Suprapubic skin (tissue), 4 donors: ENCODE data around the gene CDC25A. TPM values are rescaled to one million over a fixed set of nuclear protein-coding genes. Genes with fewer than 3 reads are reported as not detected.

Experiments
- DNase-seq, 2 donors: peaks; one replicate each; pipeline ENCODE4 v3.0.0-alpha.2; 2019; ENCODE audit warnings: low spot score in 2 of 2
- H3K27ac ChIP-seq: fragments of 200-600 bp; sonication (generic); one replicate; pipeline ENCODE4 v1.5.1; 2019
- H3K27me3 ChIP-seq: fragments of 200-600 bp; sonication (generic); one replicate; pipeline ENCODE4 v1.5.1; 2019
- H3K36me3 ChIP-seq: fragments of 200-600 bp; sonication (generic); one replicate; pipeline ENCODE4 v1.5.1; 2019
- H3K4me1 ChIP-seq: fragments of 200-600 bp; sonication (generic); one replicate; pipeline ENCODE4 v1.5.1; 2019
- H3K4me3 ChIP-seq: fragments of 200-600 bp; sonication (generic); one replicate; pipeline ENCODE4 v1.5.1; 2019; ENCODE audit warnings: mild to moderate bottlenecking
- H3K9me3 ChIP-seq: fragments of 200-600 bp; sonication (generic); one replicate; pipeline ENCODE4 v1.5.1; 2019
- EP300 ChIP-seq: sonication (generic); formaldehyde crosslinking; IDR thresholded peaks from one replicate; pipeline ENCODE4 v1.6.1; 2017; ENCODE audit warnings: antibody characterized with exemption
- POLR2A ChIP-seq, 2 donors: fragments of 450-650 bp; IDR thresholded peaks; one replicate each; pipeline ENCODE4 v1.6.1; 2017; ENCODE audit warnings: antibody characterized with exemption in 2 of 2, mild to moderate bottlenecking in 2 of 2, moderate library complexity in 2 of 2
- POLR2AphosphoS5 ChIP-seq, 3 donors: sonication (generic); formaldehyde crosslinking; IDR thresholded peaks; one replicate each; pipeline ENCODE4 v1.6.1; 2017; ENCODE audit warnings: antibody characterized with exemption in 3 of 3
- WGBS: methylation state at CpG from one replicate; pipeline ENCODE4 v1.1.5; 2018; 5-methylcytosine and 5-hydroxymethylcytosine counted together
- total RNA-seq, 4 donors: library from RNA; depleted of rRNA; stranded (reverse); fragments of >200 nt; gene quantifications; one replicate each; pipeline ENCODE4 v1.1.0, GENCODE V29; 2016
- TF ChIP-seq, protein P1 (sequence below), 2 donors: fragments of 200-600 bp in 1 of 2; fragments of 450-650 bp in 1 of 2; sonication (generic) in 1 of 2; IDR thresholded peaks; one replicate each; pipeline ENCODE4 v1.5.1; 2016 to 2019; ENCODE audit warnings: antibody characterized with exemption in 2 of 2, mild to moderate bottlenecking in 1 of 2, moderate library complexity in 1 of 2

The CDC25A gene
- total RNA-seq, 4 donors from 2014 or later = 0.55 to 6.8 (median 0.98) TPM; not detected in 1

DNA sequence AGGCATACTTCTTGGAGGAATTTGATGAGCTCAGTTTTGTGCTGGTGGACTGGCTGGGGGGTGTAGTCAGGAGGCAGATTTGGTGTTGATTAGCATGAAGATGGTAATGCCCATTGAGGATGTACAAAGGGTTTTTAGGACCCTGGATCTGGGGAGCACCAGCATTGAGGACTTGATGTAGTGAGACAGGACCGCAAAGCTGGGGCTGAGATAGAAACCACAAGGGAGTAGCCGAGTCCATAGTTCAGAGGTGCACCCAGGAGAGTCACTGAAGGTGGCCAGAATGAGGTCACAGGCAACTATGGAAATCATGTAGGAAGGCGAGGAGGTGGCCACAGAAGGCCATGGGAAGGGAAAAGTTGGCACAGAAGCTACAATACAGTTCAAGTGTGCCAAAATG lies 2.7 kb upstream of the CDC25A start:
- Histone ChIP-seq H3K27me3 (no peaks in the 10 kb centered on the region), H3K27ac (no peak overlapping the region), H3K9me3 (no peaks in the 10 kb centered on the region), H3K36me3 (no peaks in the 10 kb centered on the region), H3K4me1 (peaks cover 26% of the 10 kb centered on the region), H3K4me3 (no peak overlapping the region)
- no peak for DNase-seq
- TF ChIP-seq EP300 (no peak), POLR2AphosphoS5 (IDR thresholded peaks at IDR 0.05) (no peak), POLR2A (IDR thresholded peaks at IDR 0.05) (no peak)
- TF ChIP-seq, protein P1, sequence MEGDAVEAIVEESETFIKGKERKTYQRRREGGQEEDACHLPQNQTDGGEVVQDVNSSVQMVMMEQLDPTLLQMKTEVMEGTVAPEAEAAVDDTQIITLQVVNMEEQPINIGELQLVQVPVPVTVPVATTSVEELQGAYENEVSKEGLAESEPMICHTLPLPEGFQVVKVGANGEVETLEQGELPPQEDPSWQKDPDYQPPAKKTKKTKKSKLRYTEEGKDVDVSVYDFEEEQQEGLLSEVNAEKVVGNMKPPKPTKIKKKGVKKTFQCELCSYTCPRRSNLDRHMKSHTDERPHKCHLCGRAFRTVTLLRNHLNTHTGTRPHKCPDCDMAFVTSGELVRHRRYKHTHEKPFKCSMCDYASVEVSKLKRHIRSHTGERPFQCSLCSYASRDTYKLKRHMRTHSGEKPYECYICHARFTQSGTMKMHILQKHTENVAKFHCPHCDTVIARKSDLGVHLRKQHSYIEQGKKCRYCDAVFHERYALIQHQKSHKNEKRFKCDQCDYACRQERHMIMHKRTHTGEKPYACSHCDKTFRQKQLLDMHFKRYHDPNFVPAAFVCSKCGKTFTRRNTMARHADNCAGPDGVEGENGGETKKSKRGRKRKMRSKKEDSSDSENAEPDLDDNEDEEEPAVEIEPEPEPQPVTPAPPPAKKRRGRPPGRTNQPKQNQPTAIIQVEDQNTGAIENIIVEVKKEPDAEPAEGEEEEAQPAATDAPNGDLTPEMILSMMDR (IDR thresholded peaks at IDR 0.05) = no peak
- 77% methylated on average over 3 of the region's 3 CpGs for WGBS

DNA sequence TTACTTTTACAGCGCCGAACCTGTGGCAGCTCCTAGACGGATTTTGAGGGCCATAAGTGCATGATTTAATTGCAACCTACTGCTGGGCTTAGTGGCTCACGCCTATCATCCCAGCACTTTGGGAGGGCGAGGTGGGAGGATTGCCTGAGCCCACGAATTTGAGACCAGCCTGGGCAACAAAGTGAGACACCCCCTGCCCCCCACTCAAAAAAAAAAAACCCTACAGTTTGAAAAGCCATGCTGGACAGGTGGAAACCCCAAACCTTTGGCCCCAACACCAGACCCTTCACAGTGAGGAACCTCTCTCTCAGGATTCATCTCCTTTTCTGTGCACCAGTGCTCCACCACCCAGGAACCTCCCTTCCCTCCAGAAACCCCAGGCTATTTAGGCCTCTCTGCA lies 1.1 kb upstream of the CDC25A start:
- H3K9me3 ChIP-seq = no peaks in the 10 kb centered on the region
- DNase-seq = no peak
- WGBS = 95% methylated on average over 6 of the region's 6 CpGs
- no peaks in the 10 kb centered on the region for H3K27me3 ChIP-seq
- peaks cover 20% of the 10 kb centered on the region for H3K4me1 ChIP-seq
- TF ChIP-seq EP300 = no peak
- TF ChIP-seq, protein P1 (IDR thresholded peaks at IDR 0.05) = no peak
- TF ChIP-seq POLR2AphosphoS5 (IDR thresholded peaks at IDR 0.05) = no peak
- no peaks in the 10 kb centered on the region for H3K36me3 ChIP-seq
- H3K27ac ChIP-seq = no peak overlapping the region
- no peak overlapping the region for H3K4me3 ChIP-seq

DNA sequence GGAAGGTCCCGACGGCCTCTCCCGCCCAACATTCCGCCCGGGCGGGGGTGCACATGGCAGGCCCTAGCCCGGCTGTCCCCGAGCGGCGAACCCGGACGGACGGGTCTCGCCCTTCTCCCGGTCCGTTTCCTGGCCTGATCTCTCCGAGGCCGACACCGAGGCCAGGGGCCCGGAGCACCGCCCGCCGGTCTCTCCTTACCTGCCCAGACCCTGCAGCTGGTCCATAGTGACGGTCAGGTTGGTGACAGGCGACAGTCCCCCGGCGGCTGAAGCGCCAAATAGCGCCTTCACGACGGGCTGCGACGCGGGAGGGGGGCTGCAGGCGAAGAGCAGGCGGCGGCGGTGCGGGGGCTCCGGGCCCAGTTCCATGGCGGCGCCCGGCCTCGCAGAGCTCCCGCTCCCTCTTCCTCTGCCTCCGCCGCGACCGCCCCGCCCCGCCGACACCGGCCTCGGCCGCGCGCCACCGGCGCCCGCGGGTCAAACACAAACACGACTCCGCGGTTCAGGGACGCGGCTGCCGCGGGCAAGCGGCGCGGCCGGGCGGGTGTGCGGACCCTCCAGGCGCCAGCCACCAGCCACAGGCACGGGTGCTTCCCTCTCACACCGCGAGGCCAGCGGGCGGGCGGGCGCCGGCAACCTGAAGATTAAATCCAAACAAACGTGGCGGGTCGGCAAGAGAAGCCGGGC lies 495 bp downstream of the CDC25A start:
- TF ChIP-seq, protein P1 (IDR thresholded peaks at IDR 0.05) = no peak
- TF ChIP-seq POLR2AphosphoS5 (IDR thresholded peaks at IDR 0.05) (no peak), EP300 (no peak), POLR2A (IDR thresholded peaks at IDR 0.05) (no peak)
- Histone ChIP-seq H3K27ac (no peak overlapping the region), H3K4me1 (peaks cover 18% of the 10 kb centered on the region), H3K4me3 (peak overlapping the region; percentile 62), H3K9me3 (no peaks in the 10 kb centered on the region), H3K27me3 (no peaks in the 10 kb centered on the region), H3K36me3 (no peaks in the 10 kb centered on the region)
- WGBS = 1% methylated on average over 53 of the region's 87 CpGs
- DNase-seq = no peak

DNA sequence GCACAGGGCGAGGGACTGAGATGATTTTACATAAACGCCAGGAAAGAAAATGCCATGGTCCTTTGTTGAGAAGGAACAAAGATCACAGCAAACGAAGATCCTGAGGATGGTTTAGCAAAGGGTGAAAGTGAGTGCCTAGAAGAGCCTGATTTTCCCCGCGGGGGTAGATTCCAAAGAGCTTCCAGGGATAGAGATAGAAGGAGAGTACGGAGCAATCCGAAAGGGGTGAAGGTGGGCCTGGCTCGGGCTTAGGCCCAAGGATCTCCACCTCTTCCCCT lies 977 bp downstream of the CDC25A start:
- Histone ChIP-seq H3K4me1 (peaks cover 18% of the 10 kb centered on the region), H3K36me3 (no peaks in the 10 kb centered on the region), H3K27ac (no peak overlapping the region), H3K27me3 (no peaks in the 10 kb centered on the region), H3K9me3 (no peaks in the 10 kb centered on the region), H3K4me3 (peak overlapping the region; percentile 62)
- TF ChIP-seq EP300 = no peak
- no peak for TF ChIP-seq POLR2AphosphoS5 (IDR thresholded peaks at IDR 0.05)
- TF ChIP-seq, protein P1 (IDR thresholded peaks at IDR 0.05) = no peak
- no peak for TF ChIP-seq POLR2A (IDR thresholded peaks at IDR 0.05)
- no peak for DNase-seq
- WGBS = 19% methylated on average over 8 of the region's 8 CpGs

DNA sequence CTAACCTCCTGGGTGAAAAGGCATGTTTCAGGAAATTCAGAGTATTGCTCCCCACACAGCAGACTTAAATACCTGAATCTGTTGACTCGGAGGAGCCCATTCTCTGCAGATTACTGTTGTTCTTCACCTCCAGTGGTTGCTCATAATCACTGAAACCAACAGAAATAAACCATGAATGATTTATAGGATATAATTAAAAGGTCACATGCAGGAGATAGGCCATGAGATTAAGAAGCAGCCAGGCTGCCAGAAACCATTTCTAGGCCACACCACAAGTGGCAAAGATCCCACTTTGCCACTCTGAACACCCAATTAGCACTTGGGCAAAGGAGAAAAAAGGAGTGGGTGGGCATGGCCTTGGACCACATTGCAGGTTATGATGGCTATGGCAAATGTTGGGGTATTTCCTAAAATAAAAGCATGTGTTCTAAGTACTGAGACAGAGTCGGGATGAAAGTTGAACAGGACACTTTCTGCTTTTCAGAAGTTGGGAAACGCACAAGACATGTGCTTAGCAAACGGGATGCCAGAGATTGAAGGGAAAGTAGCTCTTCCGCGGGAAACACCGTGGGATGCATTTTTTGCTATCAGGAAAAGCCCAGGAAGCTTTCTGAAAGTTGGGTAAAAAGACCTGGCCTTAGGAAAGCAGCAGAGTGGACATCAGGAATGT lies 1.5 kb downstream of the CDC25A start:
- Histone ChIP-seq H3K36me3 (no peaks in the 10 kb centered on the region), H3K27me3 (no peaks in the 10 kb centered on the region), H3K4me3 (peak overlapping the region; percentile 62), H3K4me1 (peaks cover 18% of the 10 kb centered on the region), H3K9me3 (no peaks in the 10 kb centered on the region), H3K27ac (no peak overlapping the region)
- DNase-seq = no peak
- WGBS = 35% methylated on average over 7 of the region's 7 CpGs
- no peak for TF ChIP-seq POLR2AphosphoS5 (IDR thresholded peaks at IDR 0.05)
- TF ChIP-seq, protein P1 (IDR thresholded peaks at IDR 0.05) = no peak
- no peak for TF ChIP-seq POLR2A (IDR thresholded peaks at IDR 0.05)
- TF ChIP-seq EP300 = no peak
